IMR-90 (cell line): ENCODE data around the gene SRGAP3. TPM values are rescaled to one million over a fixed set of nuclear protein-coding genes. Genes with fewer than 3 reads are reported as not detected.

ENCODE experiments used
- ATAC-seq: fragments of 200-7000 bp; cut with Tn5 transposase; 2 replicates; pipeline ENCODE4 v1.9.1; 2020; ENCODE audit warnings: low read depth, mild to moderate bottlenecking, moderate library complexity
- BruUV-seq: library from RNA; stranded (reverse); fragments of 400-500 nt; replicated peaks from 2 replicates; lab custom pipeline; 2021; lab: Mats Ljungman, UMichigan
- CTCF ChIA-PET: fragments of 300-600 bp; formaldehyde crosslinking; extraction: SDS; loops from one replicate; lab custom pipeline; 2021; ENCODE audit warnings: antibody characterized with exemption; lab: Yijun Ruan, JAX
- POLR2A ChIA-PET: fragments of 300-600 bp; sonication (Branson Sonifier 250); formaldehyde crosslinking; loops from one replicate; lab custom pipeline; 2022; ENCODE audit warnings: antibody characterized with exemption; ENCODE audit not compliant: unreplicated experiment; lab: Charles Lee
- DNase-seq: peaks from one replicate; pipeline ENCODE4 v3.0.0; 2013
- H2AFZ ChIP-seq: replicated peaks from 2 replicates; pipeline ENCODE3; 2013; ENCODE audit warnings: low read length, mild to moderate bottlenecking; ENCODE audit not compliant: poor library complexity
- H2AK5ac ChIP-seq: 2 replicates; pipeline ENCODE4 v1.6.1; 2013; ENCODE audit warnings: low read depth, low read length, inconsistent platforms
- H2AK9ac ChIP-seq: replicated peaks from 2 replicates; pipeline ENCODE3; 2013; ENCODE audit warnings: mild to moderate bottlenecking, low read depth, low read length, moderate library complexity; ENCODE audit not compliant: poor library complexity
- H2BK120ac ChIP-seq: 2 replicates; pipeline ENCODE4 v1.6.1; 2013; ENCODE audit warnings: low read depth, low read length, inconsistent platforms
- H2BK15ac ChIP-seq: 3 replicates; pipeline ENCODE4 v1.6.1; 2013; ENCODE audit warnings: low read depth, low read length, inconsistent platforms
- H2BK20ac ChIP-seq: 2 replicates; pipeline ENCODE4 v1.6.1; 2013; ENCODE audit warnings: low read depth, mild to moderate bottlenecking, inconsistent platforms, low read length, moderate library complexity
- H2BK5ac ChIP-seq: 2 replicates; pipeline ENCODE4 v1.6.1; 2013; ENCODE audit warnings: mild to moderate bottlenecking, low read depth, low read length, inconsistent platforms; ENCODE audit not compliant: poor library complexity, severe bottlenecking
- H3K14ac ChIP-seq: replicated peaks from 2 replicates; pipeline ENCODE4 v1.6.1; 2013; ENCODE audit warnings: low read depth, low read length, inconsistent platforms
- H3K18ac ChIP-seq: 2 replicates; pipeline ENCODE4 v1.6.1; 2013; ENCODE audit warnings: low read depth, low read length, control low read depth
- H3K23ac ChIP-seq: 2 replicates; pipeline ENCODE4 v1.6.1; 2013; ENCODE audit warnings: low read depth, low read length, inconsistent platforms
- H3K27ac ChIP-seq: 2 replicates; pipeline ENCODE4 v1.5.1; 2013; ENCODE audit warnings: mild to moderate bottlenecking, control low read depth, low read length; ENCODE audit not compliant: insufficient read depth
- H3K27me3 ChIP-seq: 2 replicates; pipeline ENCODE4 v1.6.1; 2013; ENCODE audit warnings: low read length; ENCODE audit not compliant: control insufficient read depth, insufficient read depth
- H3K36me3 ChIP-seq: 2 replicates; pipeline ENCODE4 v1.6.1; 2013; ENCODE audit warnings: low read length, mixed read lengths; ENCODE audit not compliant: control insufficient read depth, insufficient read depth
- H3K4ac ChIP-seq: 2 replicates; pipeline ENCODE4 v1.6.1; 2013; ENCODE audit warnings: low read depth, low read length, inconsistent platforms
- H3K4me1 ChIP-seq: 2 replicates; pipeline ENCODE4 v1.6.1; 2013; ENCODE audit warnings: low read length, mixed read lengths; ENCODE audit not compliant: control insufficient read depth, insufficient read depth
- H3K4me2 ChIP-seq: 2 replicates; pipeline ENCODE4 v1.6.1; 2013; ENCODE audit warnings: low read depth, mild to moderate bottlenecking, control low read depth, low read length, moderate library complexity
- H3K4me3 ChIP-seq: 2 replicates; pipeline ENCODE4 v1.5.1; 2013; ENCODE audit warnings: low read depth, mild to moderate bottlenecking, control low read depth, low read length, moderate library complexity; ENCODE audit not compliant: insufficient read depth
- H3K56ac ChIP-seq: 2 replicates; pipeline ENCODE4 v1.6.1; 2013; ENCODE audit warnings: low read length, inconsistent platforms; ENCODE audit not compliant: insufficient read depth; ENCODE audit errors: extremely low read depth
- H3K79me1 ChIP-seq, 2 experiments: 2 replicates each; pipeline ENCODE4 v1.6.1; 2013; ENCODE audit warnings: low read length in 2 of 2, inconsistent platforms in 1 of 2, low read depth in 1 of 2
- H3K9ac ChIP-seq: 2 replicates; pipeline ENCODE4 v1.6.1; 2013; ENCODE audit warnings: low read depth, low read length, control low read depth
- H3K9me1 ChIP-seq: 2 replicates; pipeline ENCODE4 v1.6.1; 2013; ENCODE audit warnings: low read length, inconsistent platforms; ENCODE audit not compliant: insufficient read depth
- H3K9me3 ChIP-seq: 2 replicates; pipeline ENCODE4 v1.6.1; 2013; ENCODE audit warnings: low read length; ENCODE audit not compliant: control insufficient read depth, insufficient read depth
- H4K20me1 ChIP-seq: 2 replicates; pipeline ENCODE4 v1.6.1; 2013; ENCODE audit warnings: low read length, inconsistent platforms; ENCODE audit not compliant: insufficient read depth
- H4K5ac ChIP-seq: 2 replicates; pipeline ENCODE4 v1.6.1; 2013; ENCODE audit warnings: mild to moderate bottlenecking, low read depth, low read length, control low read depth
- H4K8ac ChIP-seq, 2 experiments: 2 replicates each; pipeline ENCODE4 v1.6.1; 2013; ENCODE audit warnings: low read depth in 2 of 2, low read length in 2 of 2, control low read depth in 1 of 2, inconsistent platforms in 1 of 2
- H4K91ac ChIP-seq: 2 replicates; pipeline ENCODE4 v1.6.1; 2013; ENCODE audit warnings: low read depth, low read length, inconsistent platforms; ENCODE audit not compliant: insufficient read depth
- CHD1 ChIP-seq: IDR thresholded peaks from 2 replicates; pipeline ENCODE4 v1.6.1; 2012; ENCODE audit warnings: low read depth, low read length, improper control_type of control experiment
- CTCF ChIP-seq: conservative IDR thresholded peaks from 2 replicates; pipeline ENCODE4 v1.5.1; 2012; ENCODE audit warnings: mild to moderate bottlenecking, low read depth, low read length, improper control_type of control experiment
- MXI1 ChIP-seq: IDR thresholded peaks from 2 replicates; pipeline ENCODE4 v1.6.1; 2012; ENCODE audit warnings: low read depth, mild to moderate bottlenecking, low read length, moderate library complexity, borderline replicate concordance
- NFE2L2 ChIP-seq: fragments of 150-350 bp; IDR thresholded peaks from 2 replicates; pipeline ENCODE4 v1.6.1; 2016; ENCODE audit warnings: low read depth, mild to moderate bottlenecking, low read length
- RAD21 ChIP-seq: IDR thresholded peaks from 2 replicates; pipeline ENCODE4 v1.6.1; 2012; ENCODE audit warnings: low read length, improper control_type of control experiment
- RFX5 ChIP-seq: IDR thresholded peaks from 2 replicates; pipeline ENCODE4 v1.8.0; 2012; ENCODE audit warnings: low read depth, mild to moderate bottlenecking, low read length, moderate library complexity
- SMC3 ChIP-seq: fragments of 150-350 bp; IDR thresholded peaks from 2 replicates; pipeline ENCODE4 v1.6.1; 2016; ENCODE audit warnings: low read depth, mild to moderate bottlenecking, antibody characterized with exemption, low read length, moderate library complexity
- WGBS, 2 experiments: methylation state at CpG; one replicate each; pipeline versions ENCODE4 v1.1.5 to v1.1.7; 2013; ENCODE audit warnings: missing lambda C conversion rate in 2 of 2; ENCODE audit not compliant: insufficient read length in 1 of 2; ENCODE audit errors: extremely low coverage in 2 of 2; 5-methylcytosine and 5-hydroxymethylcytosine counted together
- dilution Hi-C: fragments of 300-500 bp; cut with HindIII; formaldehyde crosslinking; loops from one replicate; pipeline ENCODE4 v1.14.3; 2018; ENCODE audit warnings: low sequenced_read_pairs; ENCODE audit not compliant: unreplicated experiment
- in situ Hi-C: fragments of 300-500 bp; cut with MboI; formaldehyde crosslinking; loops from 3 replicates; pipeline ENCODE4 v1.14.3; 2019; ENCODE audit warnings: low sequenced_read_pairs, inconsistent platforms, mixed read lengths
- intact Hi-C: fragments of 100-400 bp; cut with micrococcal nuclease; formaldehyde crosslinking; loops from 2 replicates; pipeline ENCODE4 v1.10.0; 2022
- polyA plus RNA-seq, 3 experiments: library from polyadenylated mRNA; depleted of rRNA; stranded (reverse); fragments of >200 nt; gene quantifications; 2 replicates each; pipeline ENCODE4 v1.2.3, GENCODE V29; 2012; ENCODE audit warnings: low replicate concordance in 1 of 3
- total RNA-seq: library from RNA; depleted of rRNA; stranded (reverse); fragments of >200 nt; gene quantifications from 2 replicates; pipeline ENCODE4 v1.2.3, GENCODE V29; 2012

The SRGAP3 gene
- total and polyA plus RNA-seq, 2 of the 4 experiments (the other 2 are of a cell fraction) = 0.68 to 1.4 TPM

DNA sequence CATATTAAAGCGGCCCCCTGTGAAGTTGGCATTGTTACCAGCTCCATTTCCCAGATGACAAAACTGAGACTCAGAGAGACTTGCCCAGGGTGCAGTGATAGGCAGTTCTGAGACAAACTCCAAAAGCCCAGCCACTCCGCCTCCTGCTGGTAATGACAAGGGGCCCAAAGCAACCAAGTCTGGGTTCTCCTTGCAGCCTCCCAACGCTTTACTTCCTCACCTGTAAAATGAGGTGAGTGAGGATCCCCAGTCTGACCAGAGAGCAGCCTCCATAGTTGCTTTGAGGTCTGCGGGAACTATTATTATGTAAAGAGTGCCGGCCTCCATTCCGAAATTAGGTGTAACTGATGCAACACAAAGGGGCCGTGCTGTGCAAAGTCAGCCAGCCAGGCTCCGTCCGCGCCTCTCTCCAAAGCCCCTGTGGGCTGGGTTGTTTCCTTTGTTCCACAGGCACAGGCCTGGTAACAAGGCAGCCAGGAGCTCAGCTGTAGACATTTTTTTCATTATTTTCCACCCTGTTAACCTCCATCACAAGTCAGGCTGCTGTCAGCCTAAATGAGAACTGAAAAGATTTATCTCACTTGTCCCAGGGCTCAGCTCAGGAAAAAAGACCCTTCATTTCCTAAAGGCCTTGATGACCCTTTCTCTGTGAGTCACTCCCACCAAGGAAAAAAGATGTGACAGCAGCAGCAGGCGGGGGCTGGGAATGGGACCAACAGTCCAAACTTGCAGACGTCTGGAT, 147.0 kb downstream of the SRGAP3 start:
- CTCF ChIA-PET = no interaction called here
- no peak overlapping the region for H2AFZ ChIP-seq

More for the DNA sequence above, 147.0 kb downstream of the SRGAP3 start:
- no peak overlapping the region for H4K91ac ChIP-seq
- H3K36me3 ChIP-seq = no peaks in the 10 kb centered on the region
- POLR2A ChIA-PET = no interaction called here
- DNase-seq = no peak
- no peak for ATAC-seq
- no peak overlapping the region for H3K18ac ChIP-seq
- no peaks in the 10 kb centered on the region for H3K79me1 ChIP-seq
- H2BK5ac ChIP-seq = no peak overlapping the region
- H3K4ac ChIP-seq = no peak overlapping the region
- no peak overlapping the region for H3K4me2 ChIP-seq
- 42% methylated on average over 2 of the region's 12 CpGs; no CpG with 5 or more reads in 1 of the 2 experiments for WGBS, 2 experiments
- peaks cover 17% of the 10 kb centered on the region for H3K27me3 ChIP-seq
- no peak overlapping the region for H2BK15ac ChIP-seq
- no peak overlapping the region for H4K5ac ChIP-seq
- no peak overlapping the region for H3K4me3 ChIP-seq
- dilution Hi-C loops (no loop called here), in situ Hi-C loops (no loop called here), intact Hi-C loops (no loop called here)
- no peak overlapping the region for H2BK120ac ChIP-seq
- H4K8ac ChIP-seq = no peak overlapping the region
- no peaks in the 10 kb centered on the region for H3K4me1 ChIP-seq
- no peak overlapping the region for H3K9ac ChIP-seq
- H3K23ac ChIP-seq = no peak overlapping the region
- no peak overlapping the region for H2BK20ac ChIP-seq
- H2AK9ac ChIP-seq = no peak overlapping the region
- TF ChIP-seq CTCF (no peak), MXI1 (no peak), SMC3 (no peak), RAD21 (no peak), CHD1 (no peak), NFE2L2 (no peak), RFX5 (no peak)
- no peaks in the 10 kb centered on the region for H4K20me1 ChIP-seq
- H3K56ac ChIP-seq = no peak overlapping the region
- no peak overlapping the region for H3K27ac ChIP-seq
- H3K14ac ChIP-seq = no peak overlapping the region
- H3K9me1 ChIP-seq = no peaks in the 10 kb centered on the region
- no TSS peak for BruUV-seq
- H2AK5ac ChIP-seq = no peak overlapping the region
- H3K9me3 ChIP-seq = no peaks in the 10 kb centered on the region
